DMS153 (cell line): Measurements from ENCODE around the gene MEX3D.
A peak's percentile ranks its signal among the peaks of the same experiment; 100 is the strongest.

Experiments used
- DNase-seq: peaks from one replicate; lab custom pipeline; 2025; lab: John Stamatoyannopoulos, UW

Gene MEX3D

GRCh38 chr19:1593501-1593772 is 25.3 kb upstream of the MEX3D start:
- DNase-seq: no peak

- DNase-seq: peak; percentile 62
Measured at GRCh38 chr19:1592755-1593500, 24.8 kb upstream of the MEX3D start, which contains the start of gene MBD3. TSS of gene MBD3 (minus strand) at chr19:1592865. CDS start at chr19:1592631, 234 bp downstream.

- peak; percentile 12 for DNase-seq
Measured at GRCh38 chr19:1592024-1592754, 24.1 kb upstream of the MEX3D start.

GRCh38 chr19:1591421-1592023 is 23.4 kb upstream of the MEX3D start:
- no peak for DNase-seq

- DNase-seq: no peak
Measured at GRCh38 chr19:1590641-1591397, 22.7 kb upstream of the MEX3D start.

- DNase-seq: no peak
Measured at GRCh38 chr19:1587872-1588271, 19.7 kb upstream of the MEX3D start.

- no peak for DNase-seq
Measured at GRCh38 chr19:1585243-1585580, 17.1 kb upstream of the MEX3D start.

GRCh38 chr19:1584500-1585242 is 16.5 kb upstream of the MEX3D start:
- DNase-seq: no peak

GRCh38 chr19:1582201-1582600 is 14.1 kb upstream of the MEX3D start:
- DNase-seq: no peak

- no peak for DNase-seq
Measured at GRCh38 chr19:1580957-1581356, 12.8 kb upstream of the MEX3D start.

- no peak for DNase-seq
Measured at GRCh38 chr19:1580382-1580781, 12.3 kb upstream of the MEX3D start.

GRCh38 chr19:1579222-1579621 is 11.1 kb upstream of the MEX3D start:
- no peak for DNase-seq

- no peak for DNase-seq
Measured at GRCh38 chr19:1577929-1578618, 9.9 kb upstream of the MEX3D start.

- no peak for DNase-seq
Measured at GRCh38 chr19:1577090-1577928, 9.2 kb upstream of the MEX3D start.

- DNase-seq: no peak
Measured at GRCh38 chr19:1576242-1577089, 8.3 kb upstream of the MEX3D start.

- DNase-seq: no peak
Measured at GRCh38 chr19:1575323-1576241, 7.5 kb upstream of the MEX3D start.

GRCh38 chr19:1574354-1575136 is 6.4 kb upstream of the MEX3D start:
- DNase-seq: no peak

GRCh38 chr19:1572795-1573194 is 4.7 kb upstream of the MEX3D start:
- no peak for DNase-seq
